PC-9 (cell line): ENCODE data around the gene MAPK12. TPM values are rescaled to one million over a fixed set of nuclear protein-coding genes. Genes with fewer than 3 reads are reported as not detected.

Source experiments
- BruUV-seq: library from RNA; stranded (reverse); fragments of 400-500 nt; replicated peaks from 2 replicates; lab custom pipeline; 2021; lab: Mats Ljungman, UMichigan
- CTCF ChIA-PET: fragments of 300-600 bp; sonication (Branson Sonifier 250); formaldehyde crosslinking; loops from one replicate; lab custom pipeline; 2022; ENCODE audit warnings: antibody characterized with exemption; lab: Charles Lee
- POLR2A ChIA-PET: fragments of 300-600 bp; sonication (Branson Sonifier 250); formaldehyde crosslinking; loops from one replicate; lab custom pipeline; 2022; ENCODE audit warnings: antibody characterized with exemption; ENCODE audit not compliant: unreplicated experiment; lab: Charles Lee
- DNase-seq, 2 experiments: peaks; one replicate each; pipeline versions ENCODE4 v3.0.0 to v3.0.0-alpha.2; 2015 to 2022; ENCODE audit warnings: mixed read lengths in 1 of 2
- H2AFZ ChIP-seq: fragments of 200-600 bp; sonication (generic); 2 replicates; pipeline ENCODE4 v1.8.1; 2017; ENCODE audit warnings: antibody characterized with exemption
- H3F3A ChIP-seq: fragments of 200-600 bp; sonication (generic); 2 replicates; pipeline ENCODE4 v1.8.1; 2017; ENCODE audit warnings: antibody characterized with exemption, mild to moderate bottlenecking, low read depth; ENCODE audit not compliant: insufficient read depth
- H3K27ac ChIP-seq: fragments of 200-600 bp; sonication (generic); 2 replicates; pipeline ENCODE4 v1.6.1; 2016; ENCODE audit warnings: mixed run types
- H3K27me3 ChIP-seq: fragments of 200-600 bp; sonication (generic); 2 replicates; pipeline ENCODE4 v1.6.1; 2016; ENCODE audit warnings: low read depth, mixed run types; ENCODE audit not compliant: insufficient read depth
- H3K36me3 ChIP-seq: fragments of 200-600 bp; sonication (generic); 2 replicates; pipeline ENCODE4 v1.6.1; 2016; ENCODE audit warnings: low read depth, mixed run types
- H3K4me1 ChIP-seq: fragments of 200-600 bp; sonication (generic); replicated peaks from 2 replicates; pipeline ENCODE4 v1.6.1; 2016; ENCODE audit warnings: mixed run types; ENCODE audit not compliant: insufficient read depth
- H3K4me2 ChIP-seq: fragments of 200-600 bp; sonication (generic); 2 replicates; pipeline ENCODE4 v1.6.1; 2017; ENCODE audit warnings: mixed run types
- H3K4me3 ChIP-seq: fragments of 200-600 bp; sonication (generic); 2 replicates; pipeline ENCODE4 v1.6.1; 2016; ENCODE audit warnings: mixed run types
- H3K79me2 ChIP-seq: fragments of 200-600 bp; sonication (generic); 2 replicates; pipeline ENCODE4 v1.6.1; 2017; ENCODE audit warnings: low read depth, mixed run types
- H3K9me2 ChIP-seq: fragments of 200-600 bp; sonication (generic); 2 replicates; pipeline ENCODE4 v1.8.1; 2017; ENCODE audit warnings: mild to moderate bottlenecking; ENCODE audit not compliant: insufficient read depth
- H3K9me3 ChIP-seq: fragments of 200-600 bp; sonication (generic); 2 replicates; pipeline ENCODE4 v1.8.1; 2016; ENCODE audit warnings: low read depth; ENCODE audit not compliant: insufficient read depth
- H4K20me1 ChIP-seq: fragments of 200-600 bp; sonication (generic); 2 replicates; pipeline ENCODE4 v1.8.1; 2017; ENCODE audit not compliant: insufficient read depth
- EZH2 ChIP-seq: fragments of 200-600 bp; sonication (generic); IDR thresholded peaks from 2 replicates; pipeline ENCODE4 v1.8.0; 2017; ENCODE audit warnings: antibody characterized with exemption, low read depth
- intact Hi-C: fragments of 100-400 bp; cut with micrococcal nuclease; formaldehyde crosslinking; loops from one replicate; pipeline ENCODE4 v1.10.0; 2022; ENCODE audit not compliant: unreplicated experiment
- total RNA-seq: library from RNA; stranded (reverse); gene quantifications from 2 replicates; pipeline ENCODE4 v1.2.3, GENCODE V29; 2021
- TF ChIP-seq, protein P1 (sequence below): fragments of 200-600 bp; sonication (generic); conservative IDR thresholded peaks from 2 replicates; pipeline ENCODE4 v1.6.1; 2017; ENCODE audit warnings: mixed run types, antibody characterized with exemption, mild to moderate bottlenecking, moderate library complexity

The MAPK12 gene
- total RNA-seq, 1 experiment from 2014 or later = 48.5 TPM

DNA sequence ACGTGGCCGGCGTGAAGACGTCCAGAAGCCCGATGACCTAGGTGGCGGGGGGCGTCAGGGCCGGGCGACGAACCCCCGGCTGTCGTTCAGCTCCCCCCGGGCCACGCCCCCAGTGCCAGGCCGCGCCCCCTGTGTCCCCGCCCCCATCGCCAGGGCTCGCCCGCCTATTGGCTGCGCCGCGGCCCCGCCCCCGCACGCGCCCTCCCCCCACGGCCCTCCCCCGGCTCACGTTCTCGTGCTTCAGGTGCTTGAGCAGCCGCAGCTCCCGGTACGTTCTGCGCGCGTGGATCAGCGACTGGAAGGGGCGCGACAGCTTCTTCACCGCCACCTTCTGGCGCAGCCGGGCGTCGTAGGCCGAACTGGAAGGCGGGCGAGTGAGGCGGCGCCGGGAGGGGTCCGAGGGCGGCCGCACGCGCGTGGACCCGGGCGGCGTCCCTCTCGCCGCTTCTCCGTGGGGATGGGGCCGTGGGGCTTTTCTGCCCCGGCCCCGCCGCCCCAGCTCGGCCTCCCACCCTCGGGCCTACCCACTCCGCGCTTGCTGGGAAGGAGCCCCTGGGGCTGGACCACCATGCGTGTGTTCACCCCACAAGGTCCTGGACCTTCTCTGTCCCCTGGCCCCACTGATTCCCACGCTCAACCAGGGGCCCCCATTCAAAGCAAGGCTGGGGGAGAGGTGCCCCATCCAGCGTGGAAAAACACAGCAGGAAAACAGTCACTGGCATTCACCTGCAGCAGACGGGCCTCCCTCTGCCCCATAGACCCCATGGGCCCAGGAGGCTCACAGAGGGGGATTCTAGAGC is 6.3 kb upstream of the MAPK12 start:
- Histone ChIP-seq H3K4me1 (peaks cover 48% of the 10 kb centered on the region), H3K36me3 (no peaks in the 10 kb centered on the region), H4K20me1 (0 out of 2 replicates have a peak, but pooled peaks cover 5% of the 10 kb centered on the region), H3K9me3 (no peaks in the 10 kb centered on the region), H3F3A (peaks cover 42% of the 10 kb centered on the region), H3K4me2 (peak overlapping the region; percentile 100), H3K4me3 (no peak overlapping the region; the same call in 1 of the 2 replicates), H3K27me3 (no peaks in the 10 kb centered on the region), H3K79me2 (no peaks in the 10 kb centered on the region), H2AFZ (no peak overlapping the region), H3K9me2 (no peaks in the 10 kb centered on the region), H3K27ac (no peak overlapping the region)
- ChIA-PET POLR2A (no interaction called here), CTCF (no interaction called here)
- TF ChIP-seq, protein P1, sequence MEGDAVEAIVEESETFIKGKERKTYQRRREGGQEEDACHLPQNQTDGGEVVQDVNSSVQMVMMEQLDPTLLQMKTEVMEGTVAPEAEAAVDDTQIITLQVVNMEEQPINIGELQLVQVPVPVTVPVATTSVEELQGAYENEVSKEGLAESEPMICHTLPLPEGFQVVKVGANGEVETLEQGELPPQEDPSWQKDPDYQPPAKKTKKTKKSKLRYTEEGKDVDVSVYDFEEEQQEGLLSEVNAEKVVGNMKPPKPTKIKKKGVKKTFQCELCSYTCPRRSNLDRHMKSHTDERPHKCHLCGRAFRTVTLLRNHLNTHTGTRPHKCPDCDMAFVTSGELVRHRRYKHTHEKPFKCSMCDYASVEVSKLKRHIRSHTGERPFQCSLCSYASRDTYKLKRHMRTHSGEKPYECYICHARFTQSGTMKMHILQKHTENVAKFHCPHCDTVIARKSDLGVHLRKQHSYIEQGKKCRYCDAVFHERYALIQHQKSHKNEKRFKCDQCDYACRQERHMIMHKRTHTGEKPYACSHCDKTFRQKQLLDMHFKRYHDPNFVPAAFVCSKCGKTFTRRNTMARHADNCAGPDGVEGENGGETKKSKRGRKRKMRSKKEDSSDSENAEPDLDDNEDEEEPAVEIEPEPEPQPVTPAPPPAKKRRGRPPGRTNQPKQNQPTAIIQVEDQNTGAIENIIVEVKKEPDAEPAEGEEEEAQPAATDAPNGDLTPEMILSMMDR = no peak
- no peak for TF ChIP-seq EZH2
- no TSS peak for BruUV-seq
- intact Hi-C loops = no loop called here
- DNase-seq = no peak

DNA sequence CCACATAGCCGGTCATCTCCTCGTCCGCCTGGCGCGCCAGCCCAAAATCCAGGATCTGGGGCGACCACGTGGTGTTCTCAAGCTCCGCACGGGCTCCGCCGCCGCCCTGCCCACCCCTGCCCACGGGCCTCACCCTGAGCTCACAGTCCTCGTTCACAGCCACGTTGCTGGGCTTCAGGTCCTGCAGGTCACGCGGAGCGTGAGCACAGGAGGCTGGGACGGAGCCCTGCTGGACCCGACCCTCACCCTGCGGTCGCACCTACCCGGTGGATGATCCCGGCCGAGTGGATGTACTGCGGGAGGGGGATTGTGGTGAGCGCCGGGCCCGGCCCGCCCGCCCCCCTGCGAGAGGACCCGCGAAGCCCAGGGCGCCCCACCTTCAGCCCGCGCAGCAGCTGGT is 5.5 kb upstream of the MAPK12 start:
- H3F3A ChIP-seq = peaks cover 42% of the 10 kb centered on the region
- ChIA-PET CTCF (no interaction called here), POLR2A (no interaction called here)
- DNase-seq = no peak
- no peaks in the 10 kb centered on the region for H3K9me3 ChIP-seq
- no peak overlapping the region for H3K4me3 ChIP-seq
- TF ChIP-seq, protein P1 = no peak
- no peak for TF ChIP-seq EZH2
- H3K4me2 ChIP-seq = no peak overlapping the region
- intact Hi-C loops = no loop called here
- H3K79me2 ChIP-seq = no peaks in the 10 kb centered on the region
- H3K36me3 ChIP-seq = no peaks in the 10 kb centered on the region
- BruUV-seq = no TSS peak
- H2AFZ ChIP-seq = no peak overlapping the region
- no peak overlapping the region for H3K27ac ChIP-seq
- H3K9me2 ChIP-seq = no peaks in the 10 kb centered on the region
- H3K4me1 ChIP-seq = peaks cover 53% of the 10 kb centered on the region
- 0 out of 2 replicates have a peak, but pooled peaks cover under 1% of the 10 kb centered on the region for H4K20me1 ChIP-seq
- H3K27me3 ChIP-seq = no peaks in the 10 kb centered on the region

DNA sequence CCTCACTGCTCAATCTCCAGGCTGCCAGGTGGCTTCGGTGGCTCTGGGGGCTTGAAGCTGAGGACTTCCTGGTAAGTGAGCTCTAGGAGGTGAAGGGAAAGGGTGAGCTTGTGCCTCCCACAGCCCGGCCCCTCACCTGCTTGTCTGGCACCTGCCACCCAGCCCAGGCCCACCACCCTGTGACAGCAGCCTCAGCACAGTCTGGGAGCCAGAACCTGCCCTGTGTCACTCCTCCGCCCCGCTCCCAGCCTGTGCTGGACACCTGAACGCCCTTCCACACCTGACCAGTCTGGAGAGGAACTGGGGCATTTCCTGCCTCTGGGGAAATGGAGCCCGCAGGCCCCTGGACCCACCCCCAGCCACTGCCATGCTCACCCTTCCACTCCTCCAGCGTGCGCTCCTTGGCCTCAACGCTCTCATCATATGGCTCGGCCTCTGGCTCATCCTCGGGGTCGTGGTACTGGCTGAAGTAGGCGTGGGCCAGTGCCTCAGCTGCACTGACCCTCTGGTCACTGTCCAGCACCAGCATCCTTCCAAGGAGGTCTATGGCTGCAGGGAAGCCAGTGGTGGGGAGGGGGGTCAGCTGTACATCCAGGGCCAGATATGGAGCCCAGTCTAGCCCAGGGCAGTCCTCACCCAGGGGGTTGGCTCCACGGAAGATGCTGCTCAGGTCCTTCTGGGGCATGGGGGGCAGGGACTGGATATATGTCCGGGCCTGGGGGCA is 3.6 kb upstream of the MAPK12 start:
- Histone ChIP-seq H3F3A (peaks cover 30% of the 10 kb centered on the region), H3K27ac (no peak overlapping the region), H3K4me3 (no peak overlapping the region), H4K20me1 (no peaks in the 10 kb centered on the region), H3K4me2 (no peak overlapping the region), H3K27me3 (no peaks in the 10 kb centered on the region), H3K4me1 (peaks cover 43% of the 10 kb centered on the region), H3K36me3 (no peaks in the 10 kb centered on the region), H3K9me2 (no peaks in the 10 kb centered on the region), H2AFZ (no peak overlapping the region), H3K9me3 (no peaks in the 10 kb centered on the region), H3K79me2 (peaks cover 5% of the 10 kb centered on the region)
- TF ChIP-seq, protein P1 = no peak
- no peak for TF ChIP-seq EZH2
- ChIA-PET CTCF (no interaction called here), POLR2A (no interaction called here)
- intact Hi-C loops = no loop called here
- DNase-seq = no peak
- no TSS peak for BruUV-seq
